A673 (cell line): Measurements from ENCODE around the gene PLCL1. TPM values are rescaled to one million over a fixed set of nuclear protein-coding genes. Genes with fewer than 3 reads are reported as not detected.
A peak's percentile ranks its signal among the peaks of the same experiment; 100 is the strongest.

Experiments
- BruUV-seq: library from RNA; stranded (reverse); fragments of 400-500 nt; replicated peaks from 2 replicates; lab custom pipeline; 2021; lab: Mats Ljungman, UMichigan
- CTCF ChIA-PET: fragments of 300-600 bp; sonication (Branson Sonifier 250); formaldehyde crosslinking; loops from one replicate; lab custom pipeline; 2022; ENCODE audit warnings: antibody characterized with exemption; lab: Charles Lee
- POLR2A ChIA-PET: fragments of 300-600 bp; sonication (Branson Sonifier 250); formaldehyde crosslinking; loops from one replicate; lab custom pipeline; 2022; ENCODE audit warnings: antibody characterized with exemption; ENCODE audit not compliant: low non-redundant PET; lab: Charles Lee
- DNase-seq: peaks from one replicate; pipeline ENCODE4 v3.0.0-alpha.2; 2015; ENCODE audit warnings: low spot score
- H3K27ac ChIP-seq: fragments of 200-600 bp; sonication (generic); 2 replicates; pipeline ENCODE4 v1.5.1; 2016; ENCODE audit warnings: mixed run types, low read depth, mild to moderate bottlenecking, mixed read lengths, antibody characterized with exemption, low read length; ENCODE audit not compliant: poor library complexity, severe bottlenecking
- H3K27me3 ChIP-seq: fragments of 200-600 bp; sonication (generic); replicated peaks from 2 replicates; pipeline ENCODE4 v1.6.1; 2017; ENCODE audit warnings: mixed run types, low read depth, mild to moderate bottlenecking, mixed read lengths, antibody characterized with exemption, low read length; ENCODE audit not compliant: insufficient read depth, poor library complexity
- H3K36me3 ChIP-seq: fragments of 200-600 bp; sonication (generic); 2 replicates; pipeline ENCODE4 v1.6.1; 2016; ENCODE audit warnings: mixed run types, mild to moderate bottlenecking, mixed read lengths, antibody characterized with exemption, low read length; ENCODE audit not compliant: insufficient read depth, poor library complexity, severe bottlenecking
- H3K4me1 ChIP-seq: fragments of 200-600 bp; sonication (generic); 2 replicates; pipeline ENCODE4 v1.6.1; 2017; ENCODE audit warnings: mixed run types, mild to moderate bottlenecking, mixed read lengths, antibody characterized with exemption, low read length; ENCODE audit not compliant: insufficient read depth, poor library complexity, severe bottlenecking
- H3K4me3 ChIP-seq: fragments of 200-600 bp; sonication (generic); 2 replicates; pipeline ENCODE4 v1.5.1; 2016; ENCODE audit warnings: low read depth, mixed run types, mild to moderate bottlenecking, mixed read lengths, low read length; ENCODE audit not compliant: poor library complexity, severe bottlenecking
- H3K9me3 ChIP-seq: fragments of 200-600 bp; sonication (generic); 2 replicates; pipeline ENCODE4 v1.6.1; 2016; ENCODE audit warnings: mixed run types, low read depth, mild to moderate bottlenecking, mixed read lengths, antibody characterized with exemption, low read length; ENCODE audit not compliant: poor library complexity, severe bottlenecking
- CTCF ChIP-seq: fragments of 300-800, 200-600 bp; sonication (generic); conservative IDR thresholded peaks from 2 replicates; pipeline ENCODE4 v1.5.1; 2017; ENCODE audit warnings: low read depth, mild to moderate bottlenecking, antibody characterized with exemption, low read length, moderate library complexity, mixed read lengths
- EZH2 ChIP-seq: fragments of 200-600 bp; sonication (generic); IDR thresholded peaks from 2 replicates; pipeline ENCODE4 v1.6.1; 2017; ENCODE audit warnings: borderline replicate concordance, low read depth, mild to moderate bottlenecking, mixed read lengths, antibody characterized with exemption, low read length; ENCODE audit not compliant: poor library complexity, severe bottlenecking
- intact Hi-C: fragments of 100-400 bp; cut with micrococcal nuclease; formaldehyde crosslinking; loops from one replicate; pipeline ENCODE4 v1.10.0; 2022; ENCODE audit not compliant: unreplicated experiment
- total RNA-seq: library from RNA; stranded (reverse); gene quantifications from 2 replicates; pipeline ENCODE4 v1.2.3, GENCODE V29; 2021

Gene PLCL1
- total RNA-seq, 1 experiment from 2014 or later = not detected

- Histone ChIP-seq H3K4me3 (no peak overlapping the region), H3K27ac (no peak overlapping the region), H3K4me1 (no peaks in the 10 kb centered on the region), H3K9me3 (no peaks in the 10 kb centered on the region), H3K36me3 (no peaks in the 10 kb centered on the region), H3K27me3 (no peaks in the 10 kb centered on the region)
- TF ChIP-seq CTCF (no peak), EZH2 (no peak)
- POLR2A ChIA-PET = no interaction called here
- CTCF ChIA-PET = no interaction called here
- no TSS peak for BruUV-seq
- DNase-seq = no peak
- intact Hi-C loops = no loop called here
Observed at GRCh38 chr2:197885587-197885986, 81.2 kb downstream of the PLCL1 start.

GRCh38 chr2:197888321-197888720 is 83.9 kb downstream of the PLCL1 start:
- no peaks in the 10 kb centered on the region for H3K4me1 ChIP-seq
- H3K27me3 ChIP-seq = no peaks in the 10 kb centered on the region
- intact Hi-C loops = no loop called here
- no TSS peak for BruUV-seq
- DNase-seq = no peak
- H3K36me3 ChIP-seq = no peaks in the 10 kb centered on the region
- H3K4me3 ChIP-seq = no peak overlapping the region
- ChIA-PET POLR2A (no interaction called here), CTCF (no interaction called here)
- TF ChIP-seq CTCF = no peak
- no peak for TF ChIP-seq EZH2
- H3K27ac ChIP-seq = no peak overlapping the region
- H3K9me3 ChIP-seq = no peaks in the 10 kb centered on the region

- H3K9me3 ChIP-seq = no peaks in the 10 kb centered on the region
- H3K4me3 ChIP-seq = no peak overlapping the region
- no peaks in the 10 kb centered on the region for H3K4me1 ChIP-seq
- no TSS peak for BruUV-seq
- no peak overlapping the region for H3K27ac ChIP-seq
- intact Hi-C loops = no loop called here
- POLR2A ChIA-PET = no interaction called here
- no peaks in the 10 kb centered on the region for H3K36me3 ChIP-seq
- no peaks in the 10 kb centered on the region for H3K27me3 ChIP-seq
- TF ChIP-seq CTCF = no peak
- DNase-seq = peak; percentile 31
- CTCF ChIA-PET = no interaction called here
Observed at GRCh38 chr2:197889041-197889440, 84.6 kb downstream of the PLCL1 start.
